Measurements from ENCODE around the gene KIAA0513.
"Not testable (repeated sequence)": the region's sequence is repeated elsewhere in the genome, so short reads cannot be mapped to it uniquely, and the experiment has no call there.

KIAA0513 gene

DNA sequence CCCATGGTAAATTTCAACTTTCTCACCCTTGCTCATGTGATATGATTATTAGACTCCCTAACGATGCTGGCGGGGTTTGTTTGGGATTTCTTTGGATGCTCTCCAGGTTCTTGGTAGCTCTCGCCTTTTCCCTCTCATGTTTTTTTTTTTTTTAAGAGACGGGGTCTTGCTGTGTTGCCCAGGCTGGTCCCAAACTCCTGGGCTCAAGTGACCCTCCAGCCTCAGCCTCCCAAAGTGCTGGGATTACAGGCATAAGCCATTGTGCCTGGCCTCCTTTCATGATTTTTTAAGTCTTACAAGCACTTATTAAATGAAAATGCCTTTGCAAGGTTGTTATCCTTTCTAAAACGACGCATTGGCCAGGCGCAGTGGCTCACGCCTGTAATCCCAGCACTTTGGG lies 24.1 kb downstream of the KIAA0513 start:
- no peak for DNase-seq

- no peak for DNase-seq
Measured at GRCh38 chr16:85052536-85052935, 24.9 kb downstream of the KIAA0513 start.

GRCh38 chr16:85054321-85054720 lies 26.7 kb downstream of the KIAA0513 start:
- not testable (repeated sequence) for DNase-seq

- no peak for DNase-seq
Measured at GRCh38 chr16:85054948-85055492, 27.4 kb downstream of the KIAA0513 start.

- no peak for DNase-seq
Measured at GRCh38 chr16:85055493-85056210, 28.1 kb downstream of the KIAA0513 start.

- no peak for DNase-seq
Measured at GRCh38 chr16:85056211-85056748, 28.7 kb downstream of the KIAA0513 start.

GRCh38 chr16:85057212-85057889 lies 29.8 kb downstream of the KIAA0513 start:
- no peak for DNase-seq

GRCh38 chr16:85057948-85058347 lies 30.4 kb downstream of the KIAA0513 start:
- DNase-seq, result peak; percentile 52 to 86

GRCh38 chr16:85058909-85059308 lies 31.3 kb downstream of the KIAA0513 start:
- no peak for DNase-seq

DNA sequence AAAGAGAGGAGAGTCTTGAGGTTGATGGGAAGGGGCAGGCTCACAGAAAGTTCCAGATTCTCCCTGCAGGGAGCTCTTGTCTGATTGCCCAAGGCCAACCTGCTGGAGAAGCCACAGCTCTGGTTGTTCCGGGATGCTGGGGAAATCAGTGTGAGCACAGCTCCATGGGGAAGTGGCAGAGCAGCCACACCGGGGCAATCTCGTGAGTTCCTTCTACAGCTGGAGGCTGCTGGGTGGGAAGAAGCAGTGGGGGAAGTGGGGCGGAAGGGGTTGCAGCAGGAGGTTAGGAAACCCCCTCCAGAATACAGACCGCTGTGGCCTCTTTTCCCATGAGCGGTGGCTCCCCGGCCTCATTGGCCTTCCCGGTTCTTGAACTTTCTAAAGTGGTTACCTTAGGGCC lies 34.0 kb downstream of the KIAA0513 start:
- no peak for DNase-seq

DNA sequence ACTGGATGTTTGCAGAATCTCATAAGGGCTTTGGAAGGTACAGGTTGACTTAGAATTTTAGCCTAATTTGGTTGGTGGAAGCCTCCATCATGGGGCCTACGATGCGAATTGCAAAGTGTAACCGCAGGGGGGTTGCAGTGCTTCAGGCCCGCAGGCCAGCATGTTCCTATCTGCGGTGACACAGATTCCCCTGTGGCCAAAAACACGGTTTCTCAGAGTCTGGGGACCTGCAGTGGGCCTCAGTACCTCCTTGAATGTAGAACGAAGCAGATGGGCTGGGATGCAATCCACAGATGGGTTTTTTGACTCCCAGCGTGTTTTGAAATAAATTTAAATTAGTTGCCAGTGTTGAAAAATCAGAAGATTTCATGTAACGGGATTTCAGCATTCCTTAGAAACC lies 34.7 kb downstream of the KIAA0513 start:
- DNase-seq, result no peak

DNA sequence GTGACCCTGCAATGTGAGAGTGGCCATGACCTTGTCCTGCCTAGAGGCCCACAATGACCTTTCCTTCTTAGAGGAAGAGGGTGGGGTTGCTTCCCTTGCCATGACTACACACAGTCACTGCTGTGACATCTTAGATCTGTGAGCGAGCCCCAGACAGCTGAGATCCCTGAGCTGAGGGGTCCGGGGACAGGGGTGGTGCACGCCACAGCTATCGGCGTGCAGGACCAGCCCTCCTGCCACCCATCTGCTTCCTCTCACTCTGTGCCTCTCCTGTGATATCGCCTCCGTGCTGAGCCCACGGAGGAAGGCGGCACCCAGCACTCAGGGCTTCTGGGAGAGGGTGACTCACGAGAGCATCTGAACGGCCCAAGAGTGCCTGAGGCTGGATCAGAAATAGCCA lies 35.2 kb downstream of the KIAA0513 start:
- DNase-seq, result no peak

- no peak for DNase-seq
Measured at GRCh38 chr16:85064186-85064585, 36.6 kb downstream of the KIAA0513 start.

DNA sequence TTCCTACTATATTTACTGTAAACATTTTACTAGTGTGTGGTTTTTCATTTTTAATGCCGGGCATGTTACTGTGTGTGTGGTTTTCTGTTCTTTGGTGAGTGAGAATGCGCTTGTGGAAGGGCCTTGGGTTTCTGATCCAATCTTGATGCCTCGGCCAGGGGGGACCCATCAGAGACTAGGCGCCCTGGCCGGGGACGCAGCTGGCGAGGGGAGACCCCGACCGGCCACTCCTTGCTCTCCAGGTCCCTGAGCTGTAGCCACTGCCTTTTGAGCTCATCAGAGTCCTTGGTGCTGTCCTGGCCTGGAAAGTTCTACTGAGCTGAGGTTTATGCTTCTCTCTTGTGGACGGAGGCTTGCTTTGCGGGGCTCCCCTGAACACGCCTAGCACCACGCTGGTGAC lies 37.5 kb downstream of the KIAA0513 start:
- no peak for DNase-seq

GRCh38 chr16:85066346-85066885 lies 38.8 kb downstream of the KIAA0513 start:
- DNase-seq, result no peak

DNA sequence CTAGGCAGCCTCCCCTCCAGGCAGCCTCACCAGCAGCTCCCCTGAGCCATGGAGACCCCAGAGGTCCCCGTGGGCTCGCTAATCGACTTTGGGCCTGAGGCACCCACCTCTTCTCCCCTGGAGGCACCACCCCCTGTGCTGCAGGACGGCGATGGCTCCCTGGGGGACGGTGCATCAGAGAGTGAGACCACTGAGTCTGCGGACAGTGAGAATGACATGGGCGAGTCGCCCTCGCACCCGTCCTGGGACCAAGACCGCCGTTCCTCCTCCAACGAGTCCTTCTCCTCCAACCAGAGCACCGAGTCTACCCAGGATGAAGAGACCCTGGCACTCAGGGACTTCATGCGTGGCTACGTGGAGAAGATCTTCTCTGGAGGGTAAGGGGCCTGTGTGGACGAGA lies 39.4 kb downstream of the KIAA0513 start:
- no peak for DNase-seq

GRCh38 chr16:85067426-85067825 lies 39.8 kb downstream of the KIAA0513 start:
- DNase-seq, result no peak

DNA sequence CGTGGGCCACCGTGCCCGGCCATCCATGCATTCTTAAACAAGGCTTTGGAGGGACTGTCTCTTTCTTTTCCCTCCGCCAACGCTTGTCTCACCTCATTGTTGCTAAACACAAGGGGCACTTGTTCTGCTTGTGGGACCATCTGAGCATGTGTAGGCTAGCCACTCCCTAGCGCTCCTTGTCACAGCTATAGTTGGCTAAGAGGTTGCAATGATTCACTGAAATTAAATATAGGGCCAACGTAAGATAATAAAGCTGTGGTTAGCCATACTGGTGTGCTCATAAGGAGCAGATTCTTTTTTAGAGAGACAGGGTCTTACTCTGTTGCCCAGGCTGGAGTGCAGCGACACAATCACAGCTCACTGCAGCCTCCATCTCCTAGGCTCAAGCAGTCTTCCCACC lies 41.2 kb downstream of the KIAA0513 start:
- DNase-seq, result no peak

GRCh38 chr16:85069171-85069570 lies 41.6 kb downstream of the KIAA0513 start:
- no peak for DNase-seq

GRCh38 chr16:85072076-85072860 lies 44.7 kb downstream of the KIAA0513 start:
- no peak for DNase-seq

DNA sequence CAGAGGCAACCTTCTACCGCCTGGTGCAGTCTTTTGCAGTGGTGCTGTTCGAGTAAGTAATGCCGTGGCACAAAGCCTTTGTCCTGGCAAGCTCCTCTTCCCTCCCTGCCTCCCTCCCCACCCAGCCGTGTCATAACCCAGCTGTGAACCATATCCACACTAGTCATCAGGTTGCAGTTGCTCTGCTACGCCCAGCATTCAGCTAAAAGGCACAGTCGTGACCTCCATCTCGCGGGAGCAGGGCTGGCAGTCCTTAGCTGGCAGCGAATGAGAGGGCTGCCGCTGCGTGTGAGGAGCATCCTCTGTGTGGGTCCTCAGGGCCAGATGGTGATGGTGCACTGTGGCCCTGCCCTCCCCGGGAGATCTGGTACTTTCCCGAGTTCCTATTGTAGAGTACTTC lies 45.4 kb downstream of the KIAA0513 start:
- DNase-seq, result no peak

GRCh38 chr16:85074225-85074914 lies 46.8 kb downstream of the KIAA0513 start:
- no peak for DNase-seq
